Lung (tissue), 12 donors: ENCODE measurements around the gene UBE2E1. TPM values are rescaled to one million over a fixed set of nuclear protein-coding genes. Genes with fewer than 3 reads are reported as not detected.
"Not testable (repeated sequence)": the region's sequence is repeated elsewhere in the genome, so short reads cannot be mapped to it uniquely, and the experiment has no call there.

Experiments
- ATAC-seq: fragments of 200-7000 bp; cut with Tn5 transposase; one replicate; pipeline ENCODE4 v1.9.1; 2020; ENCODE audit warnings: moderate number of reproducible peaks; ENCODE audit not compliant: insufficient read depth, low FRiP score
- DNase-seq, 3 donors: peaks; one replicate each; pipeline ENCODE4 v3.0.0-alpha.2; 2013 to 2017
- H3K27ac ChIP-seq, 2 donors: one replicate each; pipeline ENCODE4 v1.5.1; 2013; ENCODE audit warnings: mild to moderate bottlenecking in 2 of 2, moderate library complexity in 2 of 2, control low read depth in 1 of 2, inconsistent platforms in 1 of 2, low read depth in 1 of 2, low read length in 1 of 2
- H3K27me3 ChIP-seq, 3 donors: one replicate each; pipeline ENCODE4 v1.5.1; 2013; ENCODE audit warnings: low read length in 2 of 3; ENCODE audit not compliant: control insufficient read depth in 3 of 3, insufficient read depth in 3 of 3
- H3K36me3 ChIP-seq, 4 donors: one replicate each; pipeline ENCODE4 v1.5.1; 2013; ENCODE audit warnings: low read length in 4 of 4, mild to moderate bottlenecking in 1 of 4, moderate library complexity in 1 of 4; ENCODE audit not compliant: control insufficient read depth in 4 of 4, insufficient read depth in 4 of 4
- H3K4me1 ChIP-seq, 5 donors: one replicate each; pipeline ENCODE4 v1.5.1; 2013; ENCODE audit warnings: low read length in 5 of 5, mild to moderate bottlenecking in 2 of 5, moderate library complexity in 1 of 5; ENCODE audit not compliant: control insufficient read depth in 5 of 5, insufficient read depth in 5 of 5
- H3K4me3 ChIP-seq: one replicate; pipeline ENCODE4 v1.5.1; 2013; ENCODE audit warnings: mild to moderate bottlenecking, control low read depth, moderate library complexity
- H3K9ac ChIP-seq, 2 donors: one replicate each; pipeline ENCODE4 v1.5.1; 2013; ENCODE audit warnings: low read length in 2 of 2, control low read depth in 1 of 2; ENCODE audit not compliant: insufficient read depth in 1 of 2
- H3K9me3 ChIP-seq, 4 donors: one replicate each; pipeline ENCODE4 v1.5.1; 2013; ENCODE audit warnings: low read length in 3 of 4, mild to moderate bottlenecking in 1 of 4, moderate library complexity in 1 of 4; ENCODE audit not compliant: control insufficient read depth in 4 of 4, insufficient read depth in 3 of 4
- CTCF ChIP-seq: IDR thresholded peaks from 2 replicates; pipeline ENCODE4 v1.5.1; 2012; ENCODE audit warnings: mild to moderate bottlenecking; ENCODE audit errors: control extremely low read depth, extremely low read depth
- WGBS, 2 donors: extraction: QIAGEN DNeasy Blood & Tissue Kit; methylation state at CpG; one replicate each; pipeline ENCODE4 v1.1.7; 2013; 5-methylcytosine and 5-hydroxymethylcytosine counted together
- polyA plus RNA-seq, 2 donors: library from polyadenylated mRNA; stranded (reverse); fragments of 200-250 nt; gene quantifications; one replicate each; pipeline ENCODE4 v1.2.1, GENCODE V29; 2013
- total RNA-seq, 2 donors: library from RNA; depleted of rRNA in 1 of 2; stranded (reverse); fragments of >200 nt in 1 of 2; gene quantifications; one replicate each; pipeline ENCODE4 v1.2.1, GENCODE V29; 2014 to 2021
- donor health status: control.
- donor health status: control.
- donor health status: Bipolar disorder and iron deficiency.
- donor health status: healthy.
- donor health status: DM: yes; HTN: yes; CAD: no.

The UBE2E1 gene
- total and polyA plus RNA-seq, 4 donors: 74.1 to 156 (median 87.6) TPM

GRCh38 chr3:23915537-23916108 is 109.9 kb downstream of the UBE2E1 start:
- DNase-seq (peak in 2 of 3 donors; percentile 47 to 53), ATAC-seq (no peak)
- WGBS, 2 donors: 44 to 50% methylated on average over 7 of the region's 7 CpGs
- TF ChIP-seq CTCF: no peak
- Histone ChIP-seq H3K4me1 (peaks cover 3 to 37% (median 10%) of the 10 kb centered on the region in 5 donors), H3K9ac (peak overlapping the region; percentile 64 to 71), H3K4me3 (no peak overlapping the region), H3K27me3 (no peaks in the 10 kb centered on the region), H3K36me3 (peaks cover 8 to 23% (median 17%) of the 10 kb centered on the region in 4 donors), H3K9me3 (no peaks in the 10 kb centered on the region), H3K27ac (no peak overlapping the region)

DNA sequence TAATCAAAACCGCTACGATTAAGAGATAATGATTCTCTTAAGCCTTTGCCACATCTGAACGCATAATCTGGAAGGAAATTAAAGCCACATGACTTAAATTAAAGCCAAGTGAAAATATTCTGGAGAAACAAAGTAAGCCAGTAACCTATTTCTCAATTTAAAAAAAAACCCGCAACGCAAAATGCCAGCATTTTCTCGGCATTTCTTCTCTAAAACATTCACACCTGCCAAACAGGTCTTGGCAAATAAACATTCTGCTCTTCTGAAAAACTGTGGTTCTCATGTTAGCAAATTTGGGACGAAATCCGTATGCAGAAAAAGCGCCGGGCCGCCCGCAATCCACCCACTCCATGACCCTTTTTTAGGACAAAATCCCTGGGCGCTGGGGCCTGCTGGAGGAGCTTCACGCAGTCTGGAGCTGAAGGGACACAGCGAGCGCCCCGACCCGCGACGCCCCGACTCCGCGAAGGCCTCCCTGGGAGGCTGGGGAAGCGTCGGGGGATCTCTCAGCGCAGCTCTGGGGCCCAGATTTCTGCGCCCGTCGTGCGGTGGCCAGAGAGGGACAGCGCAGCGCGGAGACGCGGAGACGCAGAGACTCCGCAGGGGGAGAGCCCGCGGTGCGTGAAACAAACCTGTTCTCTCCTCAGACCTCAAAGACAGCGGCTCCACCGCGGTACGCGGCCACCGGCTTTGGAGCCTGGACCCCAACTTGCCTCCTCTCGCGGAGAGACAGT is 110.6 kb downstream of the UBE2E1 start:
- ATAC-seq: peak; percentile 50
- TF ChIP-seq CTCF: no peak
- DNase-seq: no peak
- Histone ChIP-seq H3K27ac (peak overlapping the region; percentile 75 to 95), H3K9ac (peak overlapping the region; percentile 64 to 76), H3K4me1 (peaks cover 3 to 37% (median 10%) of the 10 kb centered on the region in 5 donors), H3K27me3 (no peaks in the 10 kb centered on the region), H3K4me3 (peak overlapping the region; percentile 89), H3K9me3 (no peaks in the 10 kb centered on the region), H3K36me3 (peaks cover 7 to 22% (median 17%) of the 10 kb centered on the region in 4 donors)
- WGBS, 2 donors: 1 to 2% methylated on average over 43 to 48 of the region's 48 CpGs

- Histone ChIP-seq H3K9me3 (no peaks in the 10 kb centered on the region), H3K4me3 (peak within 1 kb of the TSS; percentile 89), H3K36me3 (peaks cover 11 to 25% (median 17%) of the 10 kb centered on the region in 4 donors), H3K27me3 (no peaks in the 10 kb centered on the region), H3K9ac (peak within 1 kb of the TSS; percentile 94 to 97), H3K4me1 (peaks cover 3 to 37% (median 10%) of the 10 kb centered on the region in 5 donors), H3K27ac (peak within 1 kb of the TSS; percentile 93 to 95)
- ATAC-seq (peak; percentile 97), DNase-seq (peak; percentile 98 to 99 (median 99))
- WGBS, 2 donors: 0% methylated on average over 64 of the region's 64 CpGs
- TF ChIP-seq CTCF: peak; percentile 35
These were observed 111.3 kb downstream of the UBE2E1 start, which contains the start of the genes NKIRAS1 and RPL15 for GRCh38 chr3:23916886-23917678. TSS of gene NKIRAS1 (minus strand) at chr3:23916990. CDS start at chr3:23910904, 6,086 bp downstream. TSS of gene RPL15 (plus strand) at chr3:23917132. CDS start at chr3:23917860, 728 bp downstream.

- H3K9ac ChIP-seq: peak overlapping the region; percentile 94 to 97
- not testable (repeated sequence) for H3K27me3 ChIP-seq, H3K9me3 ChIP-seq
- WGBS, 2 donors: 0 to 1% methylated on average over 18 to 19 of the region's 21 CpGs
- peak overlapping the region; percentile 93 to 95 for H3K27ac ChIP-seq
- ATAC-seq (peak; percentile 66), DNase-seq (peak; percentile 69 to 80 (median 78))
- peak overlapping the region; percentile 89 for H3K4me3 ChIP-seq
- peaks cover 13 to 25% (median 18%) of the 10 kb centered on the region in 4 donors for H3K36me3 ChIP-seq
- peaks cover 3 to 37% (median 10%) of the 10 kb centered on the region in 5 donors for H3K4me1 ChIP-seq
These were observed 112.0 kb downstream of the UBE2E1 start for GRCh38 chr3:23917679-23918303.

DNA sequence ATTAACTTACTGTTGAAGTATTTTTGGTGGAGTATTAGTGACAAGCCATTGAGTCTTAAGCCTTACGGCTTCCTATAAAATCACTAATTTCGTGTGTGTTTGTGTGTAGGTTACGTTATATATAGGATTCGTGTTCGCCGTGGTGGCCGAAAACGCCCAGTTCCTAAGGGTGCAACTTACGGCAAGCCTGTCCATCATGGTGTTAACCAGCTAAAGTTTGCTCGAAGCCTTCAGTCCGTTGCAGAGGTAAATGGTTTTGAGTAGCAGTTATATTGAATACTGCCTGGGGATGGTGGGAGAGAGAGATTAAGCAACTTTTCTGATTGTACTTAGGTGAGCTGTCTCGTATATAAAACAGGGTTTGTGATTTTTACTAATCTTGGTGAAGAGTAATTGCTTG is 112.6 kb downstream of the UBE2E1 start:
- H3K36me3 ChIP-seq: peaks cover 13 to 25% (median 18%) of the 10 kb centered on the region in 4 donors
- peaks cover 3 to 38% (median 10%) of the 10 kb centered on the region in 5 donors for H3K4me1 ChIP-seq

More for the DNA sequence above, 112.6 kb downstream of the UBE2E1 start:
- not testable (repeated sequence) for DNase-seq, ATAC-seq, H3K9me3 ChIP-seq, H3K27me3 ChIP-seq, H3K27ac ChIP-seq
- Histone ChIP-seq H3K4me3 (peak overlapping the region; percentile 31), H3K9ac (peak overlapping the region; percentile 94 to 97)
- WGBS, 2 donors: 24 to 39% methylated on average over 12 of the region's 12 CpGs
